HG03097 (cell line): Measurements from ENCODE around the gene LZTFL1.

Source experiments
- ATAC-seq: cut with Tn5 transposase; IDR thresholded peaks from one replicate; pipeline ENCODE4 v1.9.1; 2021; ENCODE audit not compliant: unreplicated experiment, low FRiP score

The LZTFL1 gene

GRCh38 chr3:45841757-45842491 lies at the start of gene LZTFL1:
LZTFL1 (minus strand) TSS chr3:45842119; CDS start chr3:45841991, 128 bp downstream.
- ATAC-seq: no peak

DNA sequence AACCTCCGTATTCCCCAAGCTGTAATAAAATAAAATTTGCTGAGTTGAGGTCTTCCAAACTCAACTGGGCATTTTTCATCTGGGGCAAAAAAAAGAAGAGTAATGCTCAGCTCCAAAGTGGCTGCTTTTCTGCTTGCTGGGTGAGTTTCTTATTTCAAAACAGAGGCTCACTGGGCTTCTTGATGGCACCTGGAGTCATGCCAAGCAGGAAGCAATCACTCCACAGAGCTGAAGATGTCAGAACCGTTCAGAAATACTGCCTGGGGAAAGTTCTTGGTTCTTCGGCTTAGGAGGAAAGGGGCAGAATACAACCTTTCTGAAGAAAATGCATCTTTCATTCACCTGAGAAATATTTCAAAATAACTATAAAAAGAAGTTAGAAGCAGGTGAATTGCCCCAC lies 48.5 kb upstream of the LZTFL1 start:
- no peak for ATAC-seq

DNA sequence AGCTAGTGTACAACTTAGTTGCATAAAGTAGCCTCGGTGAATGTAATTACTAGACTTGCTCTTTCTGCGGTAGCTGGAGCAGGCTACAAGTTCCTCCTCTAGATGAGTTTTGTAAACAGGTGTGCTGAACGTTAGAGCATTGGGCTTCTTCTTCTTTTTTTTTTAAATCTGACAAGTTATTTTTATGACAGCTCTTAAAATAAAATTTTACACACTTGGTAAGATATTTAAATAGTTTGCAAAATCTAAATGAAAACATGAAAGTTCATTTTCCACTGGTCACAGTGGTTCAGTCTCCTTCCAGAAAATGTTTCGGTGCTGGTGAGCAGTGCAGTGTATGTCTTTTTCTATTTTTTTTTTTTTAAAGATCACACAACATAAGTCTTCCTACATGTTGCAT lies 47.4 kb upstream of the LZTFL1 start:
- ATAC-seq: no peak

- no peak for ATAC-seq
These were observed 46.0 kb upstream of the LZTFL1 start for GRCh38 chr3:45887759-45888511.

GRCh38 chr3:45887285-45887684 lies 45.4 kb upstream of the LZTFL1 start:
- no peak for ATAC-seq

GRCh38 chr3:45885979-45886705 lies 44.2 kb upstream of the LZTFL1 start, which contains the start of gene CCR9:
CCR9 (plus strand) TSS chr3:45886543; CDS start chr3:45894934, 8,391 bp downstream.
- no peak for ATAC-seq

GRCh38 chr3:45884368-45885201 lies 42.7 kb upstream of the LZTFL1 start:
- ATAC-seq: no peak

GRCh38 chr3:45881078-45882022 lies 39.4 kb upstream of the LZTFL1 start:
- ATAC-seq: no peak

DNA sequence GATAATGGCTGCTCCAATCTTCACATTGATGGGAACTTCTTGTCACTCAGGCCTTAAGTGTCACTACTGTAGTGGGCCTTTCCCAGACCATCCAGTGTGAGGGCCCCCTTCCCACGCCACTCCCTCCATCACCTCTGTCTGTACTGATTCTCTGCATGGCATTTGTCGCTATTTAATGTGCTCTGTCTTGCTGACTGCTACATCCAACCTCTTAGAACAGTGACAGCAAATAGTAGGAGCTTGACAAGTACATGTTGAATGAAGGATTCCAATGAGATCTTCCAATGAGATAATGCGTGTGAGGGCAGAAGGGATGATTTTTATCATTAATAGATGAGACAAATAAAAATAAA lies 38.8 kb upstream of the LZTFL1 start:
- ATAC-seq: no peak

GRCh38 chr3:45878124-45878523 lies 36.2 kb upstream of the LZTFL1 start:
- no peak for ATAC-seq

GRCh38 chr3:45874677-45875346 lies 32.9 kb upstream of the LZTFL1 start:
- ATAC-seq: no peak

GRCh38 chr3:45873638-45874037 lies 31.7 kb upstream of the LZTFL1 start:
- no peak for ATAC-seq

- ATAC-seq: no peak
These were observed 31.1 kb upstream of the LZTFL1 start for GRCh38 chr3:45873036-45873435.

GRCh38 chr3:45872569-45872968 lies 30.6 kb upstream of the LZTFL1 start:
- ATAC-seq: no peak

DNA sequence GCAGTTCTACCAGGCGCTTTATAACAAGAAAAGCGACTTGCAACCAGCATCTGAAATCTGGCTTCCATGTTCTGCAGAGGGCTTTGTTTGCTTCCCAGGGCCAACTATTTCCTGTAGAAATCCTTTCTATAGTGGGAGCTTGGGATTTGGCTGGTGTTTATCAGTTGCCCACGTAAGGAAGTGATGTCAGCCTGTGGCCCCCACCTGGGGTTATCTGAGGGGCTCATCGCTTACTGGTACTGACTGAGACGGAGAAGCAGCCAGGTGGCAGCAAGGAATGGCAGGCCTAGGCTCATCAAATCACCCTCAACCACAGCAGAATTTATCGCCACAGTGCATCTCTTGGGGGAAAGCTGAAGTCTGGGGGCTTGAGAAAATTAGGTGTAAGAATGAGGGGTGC lies 29.9 kb upstream of the LZTFL1 start:
- ATAC-seq: no peak

DNA sequence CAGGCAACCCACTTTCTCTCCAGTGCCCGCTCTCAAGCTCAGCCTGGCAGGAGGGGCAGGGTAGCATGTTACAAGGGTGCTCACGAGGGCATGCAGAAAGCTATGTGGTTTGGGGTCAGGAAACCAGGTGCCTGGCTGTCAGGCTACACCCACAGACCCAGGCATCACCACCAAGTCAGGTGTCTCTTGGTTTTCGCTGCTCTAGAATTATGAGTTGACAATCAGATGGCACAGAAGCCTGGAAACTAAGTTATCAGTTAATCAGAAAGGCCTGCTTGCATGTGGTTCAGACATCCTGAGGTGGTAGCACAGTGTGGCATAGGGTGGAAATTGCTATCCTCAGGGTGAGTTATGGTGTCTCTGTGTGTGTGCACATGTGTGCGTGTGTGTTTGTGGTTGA lies 28.2 kb upstream of the LZTFL1 start:
- no peak for ATAC-seq

- no peak for ATAC-seq
These were observed 27.7 kb upstream of the LZTFL1 start for GRCh38 chr3:45869638-45870037.

GRCh38 chr3:45868650-45869049 lies 26.7 kb upstream of the LZTFL1 start:
- no peak for ATAC-seq

- no peak for ATAC-seq
These were observed 26.3 kb upstream of the LZTFL1 start for GRCh38 chr3:45868213-45868612.
